ENCODE results near the gene CNTNAP2. TPM values are rescaled to one million over a fixed set of nuclear protein-coding genes. Genes with fewer than 3 reads are reported as not detected.

Gene CNTNAP2
- total RNA-seq, 1 donor = under 0.01 TPM

DNA sequence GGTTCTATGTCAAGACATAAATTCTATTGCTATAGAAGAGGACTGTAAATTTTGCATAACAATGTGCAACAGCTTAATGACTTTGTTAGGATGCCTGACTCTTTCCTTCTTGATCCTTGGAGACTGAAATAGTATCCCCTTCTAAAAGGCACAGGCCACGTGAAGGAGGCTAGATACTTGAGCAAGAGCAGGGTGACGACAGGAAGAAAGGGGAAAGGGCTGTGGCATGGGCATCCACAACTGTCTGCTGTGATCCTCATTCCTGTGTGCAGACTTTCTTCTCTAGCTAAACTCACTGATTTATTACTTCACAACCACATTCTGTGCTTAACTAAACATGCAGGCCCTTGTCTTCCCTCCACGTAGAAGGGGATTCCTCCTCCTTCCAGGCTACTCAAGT, 1362.2 kb downstream of the CNTNAP2 start:
- no peak for DNase-seq (ENCODE audit: low read depth)
- H3K4me3 ChIP-seq (ENCODE audit: low read depth, low read length) = no peak overlapping the region
- TF ChIP-seq, protein P1, sequence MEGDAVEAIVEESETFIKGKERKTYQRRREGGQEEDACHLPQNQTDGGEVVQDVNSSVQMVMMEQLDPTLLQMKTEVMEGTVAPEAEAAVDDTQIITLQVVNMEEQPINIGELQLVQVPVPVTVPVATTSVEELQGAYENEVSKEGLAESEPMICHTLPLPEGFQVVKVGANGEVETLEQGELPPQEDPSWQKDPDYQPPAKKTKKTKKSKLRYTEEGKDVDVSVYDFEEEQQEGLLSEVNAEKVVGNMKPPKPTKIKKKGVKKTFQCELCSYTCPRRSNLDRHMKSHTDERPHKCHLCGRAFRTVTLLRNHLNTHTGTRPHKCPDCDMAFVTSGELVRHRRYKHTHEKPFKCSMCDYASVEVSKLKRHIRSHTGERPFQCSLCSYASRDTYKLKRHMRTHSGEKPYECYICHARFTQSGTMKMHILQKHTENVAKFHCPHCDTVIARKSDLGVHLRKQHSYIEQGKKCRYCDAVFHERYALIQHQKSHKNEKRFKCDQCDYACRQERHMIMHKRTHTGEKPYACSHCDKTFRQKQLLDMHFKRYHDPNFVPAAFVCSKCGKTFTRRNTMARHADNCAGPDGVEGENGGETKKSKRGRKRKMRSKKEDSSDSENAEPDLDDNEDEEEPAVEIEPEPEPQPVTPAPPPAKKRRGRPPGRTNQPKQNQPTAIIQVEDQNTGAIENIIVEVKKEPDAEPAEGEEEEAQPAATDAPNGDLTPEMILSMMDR (IDR thresholded peaks at IDR 0.05; ENCODE audit: insufficient read depth, low read length) = no peak

DNA sequence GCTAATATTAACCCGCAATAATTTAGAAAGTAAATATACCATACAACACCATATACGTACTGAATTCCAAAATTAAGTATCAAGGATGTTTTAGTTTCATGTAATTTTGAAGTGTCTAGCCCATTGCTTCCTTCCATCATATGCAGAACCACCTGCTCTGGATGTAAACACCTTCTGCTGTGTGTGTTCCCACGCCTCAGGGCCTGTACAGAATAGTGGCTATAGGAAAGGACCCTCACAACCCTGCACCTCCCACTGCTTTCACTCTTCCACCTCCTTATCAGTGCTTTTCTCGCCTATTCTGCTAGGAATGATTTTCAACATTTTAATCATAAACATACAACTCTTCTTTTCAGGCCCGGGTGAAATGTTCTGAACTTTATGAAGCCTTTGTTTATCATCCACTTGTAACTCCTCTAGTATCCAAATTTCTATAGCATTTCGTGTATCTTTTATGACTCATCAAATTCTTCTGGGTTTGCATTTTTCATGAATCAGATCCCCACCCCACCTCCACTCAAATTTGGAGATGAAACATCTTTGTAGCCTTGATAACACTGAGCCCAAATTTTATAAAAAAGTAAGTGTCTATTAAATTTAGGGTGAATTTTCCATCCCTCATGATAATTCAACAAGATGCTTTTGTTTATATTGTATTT, 1367.2 kb downstream of the CNTNAP2 start:
- TF ChIP-seq, protein P1 (IDR thresholded peaks at IDR 0.05; ENCODE audit: insufficient read depth, low read length) = no peak
- H3K4me3 ChIP-seq (ENCODE audit: low read depth, low read length) = no peak overlapping the region
- peak; percentile 25 for DNase-seq (ENCODE audit: low read depth)

DNA sequence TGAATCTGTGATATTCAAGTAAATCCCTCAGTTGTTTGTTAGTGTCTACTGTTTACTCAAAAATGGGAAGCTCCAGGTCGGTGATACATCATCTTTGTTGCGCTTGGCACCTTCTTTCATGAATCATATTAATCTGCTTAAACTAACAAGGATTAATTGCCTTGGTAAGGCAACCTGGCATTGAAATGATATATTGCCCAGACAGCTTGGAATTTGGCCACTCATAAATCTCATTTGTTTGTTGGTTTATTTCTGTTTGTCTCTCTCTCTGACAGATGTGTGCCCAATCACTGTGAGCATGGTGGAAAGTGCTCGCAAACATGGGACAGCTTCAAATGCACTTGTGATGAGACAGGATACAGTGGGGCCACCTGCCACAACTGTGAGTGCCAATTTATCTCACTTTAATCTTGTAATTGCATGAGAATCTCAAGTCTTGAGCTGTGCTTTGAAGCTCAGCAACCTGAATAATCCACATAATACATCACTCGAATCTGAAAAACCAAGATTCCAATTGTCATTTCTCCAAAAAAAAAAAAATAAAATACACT, 1369.1 kb downstream of the CNTNAP2 start:
- H3K4me3 ChIP-seq (ENCODE audit: low read depth, low read length) = no peak overlapping the region
- TF ChIP-seq, protein P1 (IDR thresholded peaks at IDR 0.05; ENCODE audit: insufficient read depth, low read length) = no peak
- no peak for DNase-seq (ENCODE audit: low read depth)

DNA sequence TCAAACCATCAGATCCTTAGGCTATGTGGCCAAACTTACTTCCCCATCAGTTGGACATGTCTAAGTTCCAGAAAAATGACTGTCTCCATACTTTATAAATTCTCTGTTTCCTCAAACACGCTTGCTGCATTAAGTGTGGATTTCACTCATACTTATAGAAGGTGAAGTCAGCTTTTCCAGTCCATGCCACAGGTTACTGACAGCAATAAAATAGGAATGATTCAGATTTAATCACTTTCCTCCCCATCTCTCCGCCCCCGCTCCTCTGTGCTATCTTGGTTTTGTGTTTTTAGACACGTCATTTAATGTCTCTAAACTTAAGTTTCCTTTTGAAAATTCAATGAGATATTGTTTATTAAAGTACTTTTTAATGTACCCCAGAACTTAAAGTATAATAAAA, 1376.0 kb downstream of the CNTNAP2 start:
- H3K4me3 ChIP-seq (ENCODE audit: low read depth, low read length) = no peak overlapping the region
- TF ChIP-seq, protein P1 (IDR thresholded peaks at IDR 0.05; ENCODE audit: insufficient read depth, low read length) = no peak
- DNase-seq (ENCODE audit: low read depth) = peak; percentile 6

DNA sequence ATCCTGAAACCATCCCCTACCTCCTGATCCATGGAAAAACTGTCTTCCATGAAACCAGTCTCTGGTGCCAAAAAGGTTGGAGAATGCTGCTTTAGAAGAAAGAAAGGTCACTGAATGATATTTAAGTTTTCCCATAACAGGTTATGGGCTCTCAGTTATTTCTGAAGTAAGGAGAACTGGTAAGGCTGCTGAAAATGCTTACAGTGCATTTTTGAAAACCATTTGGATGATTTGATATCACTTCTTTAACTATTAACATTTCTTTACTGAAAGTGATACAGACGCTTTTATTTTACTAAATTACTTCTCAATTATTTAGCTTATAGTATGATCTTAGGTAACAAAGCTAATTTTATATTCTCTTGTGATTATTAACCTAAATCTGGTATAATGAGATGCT, 1379.6 kb downstream of the CNTNAP2 start:
- TF ChIP-seq, protein P1 (IDR thresholded peaks at IDR 0.05; ENCODE audit: insufficient read depth, low read length) = no peak
- no peak for DNase-seq (ENCODE audit: low read depth)
- no peak overlapping the region for H3K4me3 ChIP-seq (ENCODE audit: low read depth, low read length)

DNA sequence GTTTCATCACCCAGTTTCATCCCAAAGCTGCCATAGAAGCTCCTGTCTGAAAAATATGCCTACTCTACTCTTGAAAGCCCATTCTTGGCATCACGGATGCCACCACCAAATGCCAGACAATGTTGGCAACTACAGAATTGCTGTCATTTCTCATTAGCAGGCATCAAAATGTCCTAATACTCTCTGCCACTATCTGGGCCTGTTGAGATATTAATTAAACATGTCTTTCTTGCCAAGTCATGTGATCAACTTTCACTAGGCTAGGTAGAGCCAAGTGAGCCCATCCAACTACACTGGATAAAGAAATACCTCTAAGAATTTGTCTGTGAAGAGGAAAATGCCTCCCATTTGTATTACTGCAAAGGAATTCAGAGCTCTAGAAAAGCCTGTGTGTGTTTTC, 1380.6 kb downstream of the CNTNAP2 start:
- no peak for DNase-seq (ENCODE audit: low read depth)
- TF ChIP-seq, protein P1 (IDR thresholded peaks at IDR 0.05; ENCODE audit: insufficient read depth, low read length) = no peak
- no peak overlapping the region for H3K4me3 ChIP-seq (ENCODE audit: low read depth, low read length)

Measured in fibroblast of the aortic adventitia (primary cell).